Fibroblast of villous mesenchyme (primary cell): ENCODE measurements around the gene MUSTN1. TPM values are rescaled to one million over a fixed set of nuclear protein-coding genes. Genes with fewer than 3 reads are reported as not detected.

ENCODE experiments used
- DNase-seq: peaks from one replicate; pipeline ENCODE4 v3.0.0-alpha.2; 2010; ENCODE audit warnings: low read depth
- H3K4me3 ChIP-seq: 2 replicates; pipeline ENCODE4 v1.5.1; 2011; ENCODE audit warnings: low read depth, mild to moderate bottlenecking, low read length
- total RNA-seq: library from RNA; depleted of rRNA; stranded (reverse); fragments of >200 nt; gene quantifications from 2 replicates; pipeline ENCODE4 v1.2.3, GENCODE V29; 2012
- TF ChIP-seq, protein P1 (sequence below): IDR thresholded peaks from 2 replicates; pipeline ENCODE4 v1.5.1; 2012; ENCODE audit warnings: low read depth, mild to moderate bottlenecking, low read length; ENCODE audit not compliant: insufficient read depth

The MUSTN1 gene
- total RNA-seq, 1 donor, result not detected

DNA sequence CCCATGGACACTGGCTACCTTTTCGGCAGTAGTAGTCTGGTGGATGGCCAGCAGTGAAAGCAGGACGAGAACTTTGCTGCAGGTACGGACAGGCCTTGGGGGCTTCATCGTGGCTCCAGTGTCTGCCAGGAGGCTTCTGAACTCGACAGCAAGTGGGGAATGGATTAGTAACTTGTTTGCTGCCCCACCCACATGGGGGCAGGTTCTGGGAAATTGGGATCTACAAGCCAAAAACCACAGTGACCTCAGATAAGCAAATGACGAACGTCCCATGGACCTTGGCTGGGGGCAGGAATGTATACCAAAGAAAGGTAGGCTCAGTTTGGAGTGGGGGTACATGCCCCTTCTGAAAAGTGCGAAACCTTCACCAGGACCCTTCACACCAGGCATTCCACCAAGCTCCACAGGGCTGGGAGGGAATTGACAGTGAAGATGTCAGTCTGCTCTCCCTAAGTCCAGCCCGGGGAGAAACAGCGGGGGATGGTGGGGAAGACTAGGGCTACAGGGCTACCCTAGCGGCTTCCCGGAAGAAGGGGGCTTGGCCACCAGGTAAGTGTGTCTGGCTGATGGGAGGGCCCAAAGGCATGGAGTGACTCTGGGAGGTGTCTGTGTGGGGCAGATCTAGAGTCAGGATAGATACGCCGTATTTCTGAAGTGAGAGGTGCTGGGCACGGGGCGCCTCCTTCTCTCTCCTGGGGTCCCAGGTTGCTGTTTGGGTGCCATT is 4.1 kb downstream of the MUSTN1 start, which contains the start of gene ITIH4:
Gene ITIH4 (minus strand): TSS at position 138 of the 724 bp plus-strand sequence. CDS start 30 bp downstream, at position 108.
- TF ChIP-seq, protein P1, sequence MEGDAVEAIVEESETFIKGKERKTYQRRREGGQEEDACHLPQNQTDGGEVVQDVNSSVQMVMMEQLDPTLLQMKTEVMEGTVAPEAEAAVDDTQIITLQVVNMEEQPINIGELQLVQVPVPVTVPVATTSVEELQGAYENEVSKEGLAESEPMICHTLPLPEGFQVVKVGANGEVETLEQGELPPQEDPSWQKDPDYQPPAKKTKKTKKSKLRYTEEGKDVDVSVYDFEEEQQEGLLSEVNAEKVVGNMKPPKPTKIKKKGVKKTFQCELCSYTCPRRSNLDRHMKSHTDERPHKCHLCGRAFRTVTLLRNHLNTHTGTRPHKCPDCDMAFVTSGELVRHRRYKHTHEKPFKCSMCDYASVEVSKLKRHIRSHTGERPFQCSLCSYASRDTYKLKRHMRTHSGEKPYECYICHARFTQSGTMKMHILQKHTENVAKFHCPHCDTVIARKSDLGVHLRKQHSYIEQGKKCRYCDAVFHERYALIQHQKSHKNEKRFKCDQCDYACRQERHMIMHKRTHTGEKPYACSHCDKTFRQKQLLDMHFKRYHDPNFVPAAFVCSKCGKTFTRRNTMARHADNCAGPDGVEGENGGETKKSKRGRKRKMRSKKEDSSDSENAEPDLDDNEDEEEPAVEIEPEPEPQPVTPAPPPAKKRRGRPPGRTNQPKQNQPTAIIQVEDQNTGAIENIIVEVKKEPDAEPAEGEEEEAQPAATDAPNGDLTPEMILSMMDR, result no peak
- peak; percentile 16 for DNase-seq
- no peak within 1 kb of the TSS for H3K4me3 ChIP-seq

DNA sequence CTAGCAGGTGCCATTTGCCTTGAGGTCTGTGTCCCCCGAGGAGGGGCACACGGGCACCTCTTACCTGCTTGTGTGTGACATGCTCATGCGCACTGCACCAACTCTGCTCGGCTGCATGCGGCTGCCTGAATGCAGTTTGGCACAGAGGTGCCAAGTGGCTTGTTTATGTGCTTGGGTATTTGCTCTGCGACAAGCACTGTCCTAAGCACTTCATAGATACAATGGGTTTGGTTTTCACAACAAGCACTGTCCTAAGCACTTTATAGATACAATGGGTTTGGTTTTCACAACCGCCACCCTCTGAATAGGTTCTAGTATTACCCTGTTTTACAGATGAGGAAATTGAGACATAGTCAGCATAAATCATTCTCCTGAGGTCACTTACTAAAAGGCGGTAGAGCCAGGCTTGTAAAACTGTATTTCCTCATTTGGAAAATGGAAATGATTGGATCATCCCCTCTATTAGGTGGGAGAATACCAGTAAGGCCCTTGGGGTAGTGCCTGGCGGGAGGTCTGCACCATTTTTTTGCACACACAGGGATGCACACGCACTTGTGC is 4.8 kb downstream of the MUSTN1 start:
- DNase-seq, result peak; percentile 14
- no peak overlapping the region for H3K4me3 ChIP-seq
- TF ChIP-seq, protein P1, result no peak

DNA sequence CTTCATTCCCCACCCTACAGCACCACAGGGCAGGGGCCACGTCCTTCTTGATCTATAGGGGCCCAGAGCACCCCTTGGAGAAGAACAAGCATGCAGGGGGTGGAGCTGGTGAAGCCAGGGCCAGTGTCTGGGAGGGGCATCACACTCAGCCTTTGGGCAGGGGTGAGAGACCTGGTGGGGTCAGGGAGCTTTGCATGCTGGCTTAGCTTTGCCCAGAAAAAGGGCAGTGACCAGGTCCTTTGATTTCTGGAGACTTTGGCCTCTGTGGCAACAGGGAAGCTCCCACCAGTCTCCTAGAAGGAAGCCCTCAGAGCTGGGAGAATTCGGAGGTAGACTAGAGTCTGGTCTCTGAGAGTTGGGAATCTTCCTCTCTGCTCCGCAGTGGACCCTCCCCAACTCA is 5.3 kb downstream of the MUSTN1 start:
- no peak for DNase-seq
- no peak overlapping the region for H3K4me3 ChIP-seq
- TF ChIP-seq, protein P1, result no peak

- H3K4me3 ChIP-seq, result no peak overlapping the region
- no peak for DNase-seq
- TF ChIP-seq, protein P1, result peak; percentile 7
These were observed 6.9 kb downstream of the MUSTN1 start for GRCh38 chr3:52827866-52828376.

- no peak overlapping the region for H3K4me3 ChIP-seq
- DNase-seq, result no peak
- TF ChIP-seq, protein P1, result no peak
These were observed 7.4 kb downstream of the MUSTN1 start for GRCh38 chr3:52827441-52827840.

- TF ChIP-seq, protein P1, result no peak
- H3K4me3 ChIP-seq, result no peak overlapping the region
- DNase-seq, result no peak
These were observed 10.8 kb downstream of the MUSTN1 start for GRCh38 chr3:52824037-52824436.

GRCh38 chr3:52822363-52822762 is 12.5 kb downstream of the MUSTN1 start:
- no peak for DNase-seq
- TF ChIP-seq, protein P1, result no peak
- no peak overlapping the region for H3K4me3 ChIP-seq
